HG02759 (cell line): ENCODE data around the gene CCDC126.
A peak's percentile ranks its signal among the peaks of the same experiment; 100 is the strongest.
"Not testable (repeated sequence)": the region's sequence is repeated elsewhere in the genome, so short reads cannot be mapped to it uniquely, and the experiment has no call there.

Source experiments
- ATAC-seq: cut with Tn5 transposase; IDR thresholded peaks from one replicate; pipeline ENCODE4 v1.9.1; 2021; ENCODE audit warnings: mild to moderate bottlenecking, moderate library complexity; ENCODE audit not compliant: unreplicated experiment

CCDC126 gene

GRCh38 chr7:23622506-23622925, 25.3 kb downstream of the CCDC126 start:
- ATAC-seq, result no peak

- no peak for ATAC-seq
Observed at GRCh38 chr7:23628370-23628769, 31.2 kb downstream of the CCDC126 start.

- no peak for ATAC-seq
Observed at GRCh38 chr7:23633417-23633816, 36.2 kb downstream of the CCDC126 start.

GRCh38 chr7:23645822-23646221, 48.6 kb downstream of the CCDC126 start:
- ATAC-seq, result no peak

- ATAC-seq, result no peak
Observed at GRCh38 chr7:23653942-23654341, 56.8 kb downstream of the CCDC126 start.

- ATAC-seq, result no peak
Observed at GRCh38 chr7:23654508-23654907, 57.3 kb downstream of the CCDC126 start.

- no peak for ATAC-seq
Observed at GRCh38 chr7:23655433-23655832, 58.3 kb downstream of the CCDC126 start.

- no peak for ATAC-seq
Observed at GRCh38 chr7:23658831-23659427, 61.7 kb downstream of the CCDC126 start.

- no peak for ATAC-seq
Observed at GRCh38 chr7:23661385-23661784, 64.2 kb downstream of the CCDC126 start.

GRCh38 chr7:23662124-23662983, 65.2 kb downstream of the CCDC126 start:
- ATAC-seq, result no peak

- ATAC-seq, result no peak
Observed at GRCh38 chr7:23662984-23663313, 65.8 kb downstream of the CCDC126 start.

- ATAC-seq, result no peak
Observed at GRCh38 chr7:23664122-23664521, 66.9 kb downstream of the CCDC126 start.

- ATAC-seq, result no peak
Observed at GRCh38 chr7:23672033-23672432, 74.9 kb downstream of the CCDC126 start.

GRCh38 chr7:23679898-23680413, 82.8 kb downstream of the CCDC126 start, which contains the start of gene FAM221A:
TSS of gene FAM221A (plus strand) at chr7:23680199. CDS start at chr7:23680219, 20 bp downstream.
- peak; percentile 100 for ATAC-seq

GRCh38 chr7:23680414-23681405, 83.5 kb downstream of the CCDC126 start:
- peak; percentile 21 for ATAC-seq

GRCh38 chr7:23684041-23684440, 86.9 kb downstream of the CCDC126 start:
- ATAC-seq, result not testable (repeated sequence)

- ATAC-seq, result no peak
Observed at GRCh38 chr7:23685731-23686130, 88.5 kb downstream of the CCDC126 start.

GRCh38 chr7:23687011-23687410, 89.8 kb downstream of the CCDC126 start:
- no peak for ATAC-seq

- ATAC-seq, result no peak
Observed at GRCh38 chr7:23689165-23689564, 92.0 kb downstream of the CCDC126 start.

GRCh38 chr7:23691320-23691719, 94.1 kb downstream of the CCDC126 start:
- ATAC-seq, result no peak

GRCh38 chr7:23693224-23693623, 96.0 kb downstream of the CCDC126 start:
- no peak for ATAC-seq
